ENCODE measurements around the gene ITFG2.
"Not testable (repeated sequence)": the region's sequence is repeated elsewhere in the genome, so short reads cannot be mapped to it uniquely, and the experiment has no call there.

ITFG2 gene

DNA sequence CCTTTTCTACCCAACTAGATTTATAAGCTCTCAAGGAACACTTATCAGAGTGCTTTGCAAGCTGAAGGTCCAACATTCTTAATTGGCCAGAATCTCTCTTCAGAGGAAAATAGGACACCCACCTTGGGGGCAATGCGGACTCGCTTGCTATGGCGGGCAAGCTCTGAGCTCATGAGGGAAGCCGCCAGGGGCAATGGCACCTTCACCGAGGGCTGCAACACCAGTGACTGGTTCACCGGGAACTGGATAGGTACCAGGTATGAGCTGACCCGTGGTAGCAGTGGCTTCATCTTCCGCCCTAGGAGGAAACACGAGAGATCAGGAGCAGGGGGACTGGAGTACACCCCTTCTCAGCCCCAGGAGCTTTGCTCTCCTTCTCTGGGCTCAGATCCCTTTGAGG, 51.7 kb downstream of the ITFG2 start:
- DNase-seq, result no peak

DNA sequence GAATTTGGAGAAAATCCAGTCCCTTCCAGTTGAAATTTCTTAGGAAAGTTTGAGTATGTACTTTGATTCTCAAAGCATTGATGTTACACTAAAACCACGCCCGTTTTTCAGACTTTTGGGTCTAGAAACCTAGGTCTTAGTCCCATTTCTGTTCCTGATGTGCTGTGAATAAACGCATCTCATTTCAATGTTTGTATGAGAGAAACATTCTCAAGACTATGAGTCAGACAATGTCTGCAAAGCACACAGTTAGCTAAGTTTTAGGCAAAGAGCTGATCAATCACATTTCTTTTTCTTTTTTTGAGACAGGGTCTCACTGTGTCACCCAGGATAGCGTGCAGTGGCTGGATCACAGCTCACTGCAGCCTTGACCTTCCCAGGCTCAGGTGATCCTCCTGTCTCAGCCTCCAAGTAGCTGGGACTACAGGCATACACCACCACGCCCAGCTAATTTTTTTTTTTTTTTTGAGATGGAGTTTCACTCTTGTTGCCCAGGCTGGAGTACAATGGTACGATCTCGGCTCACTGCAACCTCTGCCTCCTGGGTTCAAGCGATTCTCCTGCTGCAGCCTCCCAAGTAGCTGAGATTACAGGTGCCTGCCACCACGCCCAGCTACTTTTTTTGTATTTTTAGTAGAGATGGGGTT, 56.6 kb downstream of the ITFG2 start:
- DNase-seq, result not testable (repeated sequence)
